PC-9 (cell line): Measurements from ENCODE around the gene C14orf132.

ENCODE experiments used
- CTCF ChIP-seq: fragments of 200-600 bp; sonication (generic); conservative IDR thresholded peaks from 2 replicates; pipeline ENCODE4 v1.6.1; 2017; ENCODE audit warnings: mixed run types, antibody characterized with exemption, mild to moderate bottlenecking, moderate library complexity
- EZH2 ChIP-seq: fragments of 200-600 bp; sonication (generic); IDR thresholded peaks from 2 replicates; pipeline ENCODE4 v1.8.0; 2017; ENCODE audit warnings: antibody characterized with exemption, low read depth

DNA sequence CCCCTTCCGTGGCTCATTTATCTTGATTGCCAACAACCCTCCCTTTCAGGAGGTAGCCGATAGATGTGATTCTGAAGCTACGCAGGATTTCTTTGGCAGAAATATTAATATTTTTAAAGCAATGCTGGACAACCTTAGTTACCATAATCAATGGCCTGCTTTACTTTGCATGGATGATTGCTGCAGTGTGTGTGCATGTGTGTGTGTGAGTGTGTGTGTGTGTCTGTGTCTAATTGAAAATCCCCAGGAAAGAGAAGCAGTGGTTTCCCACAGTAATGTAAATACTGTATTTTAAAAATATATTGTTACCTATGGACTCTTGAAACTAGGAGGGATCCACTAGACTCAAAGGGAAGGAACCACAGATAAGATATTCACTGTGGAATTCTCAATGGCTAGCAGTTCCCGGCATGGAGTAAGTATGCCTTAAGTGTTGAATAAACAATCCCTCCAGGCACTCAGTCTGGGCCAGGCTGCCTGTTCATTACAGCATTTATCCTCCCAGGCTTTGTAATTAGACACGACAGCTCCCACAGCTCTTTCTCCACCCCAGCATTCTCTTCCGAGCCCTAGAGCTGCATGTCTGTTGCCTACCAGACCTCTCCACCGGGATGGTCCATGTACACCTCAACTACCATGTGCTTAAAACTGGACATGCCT is 22.5 kb upstream of the C14orf132 start:
- TF ChIP-seq EZH2 (no peak), CTCF (no peak)
